ENCODE measurements around the gene WASF1. TPM values are rescaled to one million over a fixed set of nuclear protein-coding genes. Genes with fewer than 3 reads are reported as not detected.

WASF1 gene
- total RNA-seq, 4 donors from 2014 or later = 2.0 to 13.0 (median 7.7) TPM

DNA sequence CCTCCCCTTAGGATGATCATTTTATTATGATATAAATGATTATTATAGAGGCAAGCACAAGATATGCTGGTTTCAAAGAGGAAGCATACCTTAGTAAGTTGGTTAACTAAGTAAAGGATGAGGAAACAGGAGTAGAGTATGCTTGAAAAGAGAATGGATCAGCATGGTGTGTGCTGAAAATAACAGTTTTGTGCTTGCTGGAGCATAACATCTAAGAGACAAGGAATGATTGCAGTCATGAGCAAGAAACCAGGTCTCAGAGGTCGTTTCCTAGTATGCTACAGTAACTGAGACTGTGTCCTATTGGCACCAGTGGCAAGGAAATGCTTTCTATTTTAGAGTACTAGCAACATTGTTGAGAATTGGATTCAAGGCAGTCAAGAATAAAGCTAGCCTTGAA is 34.9 kb upstream of the WASF1 start:
- H3K4me3 ChIP-seq (replicated peaks in 1 of 3) = no peak overlapping the region
- intact Hi-C loops (cut with DNase I) = no loop called here
- DNase-seq = no peak
- 63 to 70% methylated on average over 1 of the region's 1 CpG for WGBS, 2 donors
- H3K36me3 ChIP-seq = peaks cover 15 to 48% of the 10 kb centered on the region in 2 donors
- TF ChIP-seq, protein P1, sequence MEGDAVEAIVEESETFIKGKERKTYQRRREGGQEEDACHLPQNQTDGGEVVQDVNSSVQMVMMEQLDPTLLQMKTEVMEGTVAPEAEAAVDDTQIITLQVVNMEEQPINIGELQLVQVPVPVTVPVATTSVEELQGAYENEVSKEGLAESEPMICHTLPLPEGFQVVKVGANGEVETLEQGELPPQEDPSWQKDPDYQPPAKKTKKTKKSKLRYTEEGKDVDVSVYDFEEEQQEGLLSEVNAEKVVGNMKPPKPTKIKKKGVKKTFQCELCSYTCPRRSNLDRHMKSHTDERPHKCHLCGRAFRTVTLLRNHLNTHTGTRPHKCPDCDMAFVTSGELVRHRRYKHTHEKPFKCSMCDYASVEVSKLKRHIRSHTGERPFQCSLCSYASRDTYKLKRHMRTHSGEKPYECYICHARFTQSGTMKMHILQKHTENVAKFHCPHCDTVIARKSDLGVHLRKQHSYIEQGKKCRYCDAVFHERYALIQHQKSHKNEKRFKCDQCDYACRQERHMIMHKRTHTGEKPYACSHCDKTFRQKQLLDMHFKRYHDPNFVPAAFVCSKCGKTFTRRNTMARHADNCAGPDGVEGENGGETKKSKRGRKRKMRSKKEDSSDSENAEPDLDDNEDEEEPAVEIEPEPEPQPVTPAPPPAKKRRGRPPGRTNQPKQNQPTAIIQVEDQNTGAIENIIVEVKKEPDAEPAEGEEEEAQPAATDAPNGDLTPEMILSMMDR (IDR thresholded peaks at IDR 0.05) = no peak
- no peak for TF ChIP-seq POLR2A (IDR thresholded peaks at IDR 0.05)
- H3K9me3 ChIP-seq = no peaks in the 10 kb centered on the region
- no peaks in the 10 kb centered on the region for H3K27me3 ChIP-seq
- H3K27ac ChIP-seq = no peak overlapping the region
- no peaks in the 10 kb centered on the region for H3K4me1 ChIP-seq

DNA sequence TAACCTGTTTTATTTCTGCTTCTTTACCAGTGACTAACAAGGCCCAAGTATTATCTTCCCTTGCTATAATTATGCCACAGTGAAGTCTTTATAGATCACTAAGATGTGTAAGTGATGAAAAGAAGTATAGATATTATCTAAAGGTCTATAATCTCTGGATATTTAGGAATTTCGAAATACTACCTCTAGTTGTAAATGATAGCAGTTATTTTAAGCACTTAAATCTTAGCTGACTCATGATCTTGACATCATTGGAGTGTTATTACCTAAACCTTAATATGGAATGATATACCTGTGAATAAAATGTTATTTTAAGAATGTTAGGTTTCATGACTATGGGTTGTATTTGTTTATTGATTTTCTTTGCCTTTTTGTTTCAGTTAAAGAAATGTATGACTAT is 32.3 kb upstream of the WASF1 start:
- no peak for DNase-seq
- no peaks in the 10 kb centered on the region for H3K27me3 ChIP-seq
- peaks cover 13 to 38% of the 10 kb centered on the region in 2 donors for H3K36me3 ChIP-seq
- H3K9me3 ChIP-seq = no peaks in the 10 kb centered on the region
- H3K4me1 ChIP-seq = no peaks in the 10 kb centered on the region
- WGBS, 2 donors = 97 to 98% methylated on average over 1 of the region's 1 CpG
- TF ChIP-seq, protein P1 (IDR thresholded peaks at IDR 0.05) = no peak
- TF ChIP-seq POLR2A (IDR thresholded peaks at IDR 0.05) = no peak
- intact Hi-C loops (cut with DNase I) = no loop called here
- no peak overlapping the region for H3K4me3 ChIP-seq (replicated peaks in 1 of 3)
- no peak overlapping the region for H3K27ac ChIP-seq

DNA sequence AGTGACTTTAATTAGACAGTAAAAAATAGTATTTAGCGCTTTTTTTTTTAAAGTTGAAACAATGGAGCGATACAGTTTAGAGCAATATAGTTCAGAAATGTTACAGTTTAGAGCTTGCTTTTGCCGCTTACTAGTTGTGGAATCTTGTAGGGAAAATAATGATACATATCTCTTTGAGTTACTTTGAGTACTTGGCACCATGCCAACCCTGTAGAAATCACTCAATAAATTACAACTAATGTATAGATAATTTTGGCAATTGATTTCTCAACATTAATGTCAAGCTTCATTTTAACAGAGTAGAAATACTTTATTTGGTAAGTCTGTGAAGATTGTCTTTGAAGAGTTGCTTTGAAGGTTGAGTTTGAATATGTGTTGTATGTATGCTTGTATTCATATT is 28.2 kb upstream of the WASF1 start:
- no peak overlapping the region for H3K4me3 ChIP-seq (replicated peaks in 1 of 3)
- no peaks in the 10 kb centered on the region for H3K27me3 ChIP-seq
- intact Hi-C loops (cut with DNase I) = no loop called here
- H3K4me1 ChIP-seq = no peaks in the 10 kb centered on the region
- no peaks in the 10 kb centered on the region for H3K9me3 ChIP-seq
- H3K27ac ChIP-seq = no peak overlapping the region
- DNase-seq = no peak
- 98% methylated on average over 3 of the region's 3 CpGs for WGBS, 2 donors
- TF ChIP-seq, protein P1 (IDR thresholded peaks at IDR 0.05) = no peak
- TF ChIP-seq POLR2A (IDR thresholded peaks at IDR 0.05) = no peak
- H3K36me3 ChIP-seq = peaks cover 8 to 10% of the 10 kb centered on the region in 2 donors

DNA sequence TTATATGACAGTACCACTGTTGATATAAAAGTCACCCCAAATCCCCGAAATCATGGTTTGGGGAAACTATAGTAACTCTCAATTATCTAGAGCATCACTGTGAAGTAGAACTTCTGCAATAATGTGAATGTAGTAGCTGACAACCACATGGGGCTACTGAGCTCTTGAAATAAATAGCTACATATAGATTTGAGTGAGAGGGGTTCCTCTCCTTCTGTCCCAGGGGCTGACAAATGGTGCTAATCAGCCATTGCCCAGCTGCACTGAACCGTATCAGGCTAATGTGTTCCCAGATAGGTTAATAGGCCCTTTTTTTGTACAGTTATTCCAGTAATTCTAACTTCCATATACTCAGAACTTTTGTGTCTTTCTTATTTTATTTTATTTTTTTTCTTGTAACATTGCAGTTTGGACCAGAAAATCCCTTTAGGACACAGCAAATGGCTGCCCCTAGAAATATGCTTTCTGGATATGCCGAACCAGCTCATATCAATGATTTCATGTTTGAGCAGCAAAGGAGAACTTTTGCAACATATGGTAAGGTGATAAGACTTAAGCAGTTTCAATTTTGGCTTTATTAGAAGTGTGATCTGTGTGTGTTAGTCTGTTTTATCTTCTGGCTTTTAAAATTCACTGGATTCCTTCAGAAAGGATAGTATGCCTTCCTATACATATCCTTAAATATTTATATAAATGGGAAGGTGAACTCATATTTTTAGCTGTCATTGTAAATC is 21.8 kb upstream of the WASF1 start:
- no peaks in the 10 kb centered on the region for H3K36me3 ChIP-seq
- intact Hi-C loops (cut with DNase I) = no loop called here
- H3K4me1 ChIP-seq = no peaks in the 10 kb centered on the region
- no peaks in the 10 kb centered on the region for H3K9me3 ChIP-seq
- H3K27me3 ChIP-seq = no peaks in the 10 kb centered on the region
- no peak for DNase-seq
- no peak overlapping the region for H3K4me3 ChIP-seq (replicated peaks in 1 of 3)
- 92% methylated on average over 3 of the region's 3 CpGs for WGBS, 2 donors
- TF ChIP-seq, protein P1 (IDR thresholded peaks at IDR 0.05) = no peak
- no peak for TF ChIP-seq POLR2A (IDR thresholded peaks at IDR 0.05)
- no peak overlapping the region for H3K27ac ChIP-seq

DNA sequence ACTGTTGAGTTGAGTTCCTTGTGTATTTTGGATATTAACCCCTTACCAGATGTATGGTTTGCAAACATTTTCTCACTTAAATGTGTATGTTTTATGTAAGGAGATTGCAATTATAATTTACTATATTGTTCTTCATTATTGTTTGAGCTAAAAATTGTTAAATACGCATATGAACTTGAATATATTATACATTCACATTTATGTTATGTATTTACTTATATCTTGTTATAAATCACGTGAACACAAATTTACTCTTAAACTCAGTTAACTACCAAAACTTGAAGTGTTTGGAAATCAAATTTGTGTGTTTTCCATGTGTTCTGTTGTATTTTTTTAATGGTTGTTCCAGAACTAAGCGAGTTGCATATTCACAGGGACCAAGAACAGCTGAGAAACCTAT is 19.1 kb upstream of the WASF1 start:
- Histone ChIP-seq H3K36me3 (no peaks in the 10 kb centered on the region), H3K9me3 (no peaks in the 10 kb centered on the region), H3K27me3 (no peaks in the 10 kb centered on the region), H3K4me1 (no peaks in the 10 kb centered on the region), H3K4me3 (replicated peaks in 1 of 3) (no peak overlapping the region), H3K27ac (no peak overlapping the region)
- intact Hi-C loops (cut with DNase I) = no loop called here
- 96 to 99% methylated on average over 3 of the region's 3 CpGs for WGBS, 2 donors
- no peak for TF ChIP-seq POLR2A (IDR thresholded peaks at IDR 0.05)
- TF ChIP-seq, protein P1 (IDR thresholded peaks at IDR 0.05) = no peak
- DNase-seq = no peak

Measured in thyroid gland (tissue), 4 donors.